Smooth muscle cell (in vitro differentiated cells): ENCODE results near the gene GPI. TPM values are rescaled to one million over a fixed set of nuclear protein-coding genes. Genes with fewer than 3 reads are reported as not detected.
A peak's percentile ranks its signal among the peaks of the same experiment; 100 is the strongest.

Source experiments
- DNase-seq: peaks from one replicate; lab custom pipeline; 2025; ENCODE audit not compliant: unreplicated experiment; lab: John Stamatoyannopoulos, UW
- H2AFZ ChIP-seq: fragments of 200-600 bp; sonication (generic); 2 replicates; pipeline ENCODE4 v1.6.0; 2016; ENCODE audit warnings: antibody characterized with exemption, low read depth, mild to moderate bottlenecking
- H3F3A ChIP-seq: fragments of 200-600 bp; sonication (generic); 2 replicates; pipeline ENCODE4 v1.6.0; 2017; ENCODE audit warnings: antibody characterized with exemption, low read depth
- H3K27ac ChIP-seq: fragments of 200-600 bp; sonication (generic); 2 replicates; pipeline ENCODE4 v1.5.1; 2016; ENCODE audit warnings: low read depth, mild to moderate bottlenecking
- H3K27me3 ChIP-seq: fragments of 200-600 bp; sonication (generic); 2 replicates; pipeline ENCODE4 v1.6.1; 2016; ENCODE audit warnings: low read depth, mild to moderate bottlenecking
- H3K36me3 ChIP-seq: fragments of 200-600 bp; sonication (generic); 2 replicates; pipeline ENCODE4 v1.5.1; 2016; ENCODE audit warnings: low read depth
- H3K4me1 ChIP-seq: fragments of 200-600 bp; sonication (generic); 2 replicates; pipeline ENCODE4 v1.5.1; 2016; ENCODE audit warnings: low read depth
- H3K4me2 ChIP-seq: fragments of 200-600 bp; sonication (generic); 2 replicates; pipeline ENCODE4 v1.6.0; 2016; ENCODE audit warnings: mild to moderate bottlenecking
- H3K4me3 ChIP-seq: fragments of 200-600 bp; sonication (generic); 2 replicates; pipeline ENCODE4 v1.5.1; 2016; ENCODE audit warnings: mild to moderate bottlenecking
- H3K79me2 ChIP-seq: fragments of 200-600 bp; sonication (generic); 2 replicates; pipeline ENCODE4 v1.6.0; 2016; ENCODE audit warnings: low read depth, mild to moderate bottlenecking
- H3K9ac ChIP-seq: fragments of 200-600 bp; sonication (generic); 2 replicates; pipeline ENCODE4 v1.6.0; 2016; ENCODE audit warnings: low read depth
- H3K9me3 ChIP-seq: fragments of 200-600 bp; sonication (generic); replicated peaks from 2 replicates; pipeline ENCODE4 v1.5.1; 2016; ENCODE audit warnings: low read depth
- H4K20me1 ChIP-seq: fragments of 200-600 bp; sonication (generic); 2 replicates; pipeline ENCODE4 v1.6.0; 2016; ENCODE audit warnings: low read depth
- WGBS: methylation state at CpG from one replicate; pipeline ENCODE4 v1.1.7; 2016; ENCODE audit warnings: low lambda C conversion rate; 5-methylcytosine and 5-hydroxymethylcytosine counted together
- polyA plus RNA-seq: library from polyadenylated mRNA; unstranded; fragments of >200 nt; fragmentation: Nextera tagmentation; extraction: Ambion mirVana; gene quantifications from 2 replicates; pipeline ENCODE4 v1.2.1, GENCODE V29; 2016
- total RNA-seq: library from RNA; depleted of rRNA; stranded (reverse); fragments of >200 nt; gene quantifications from 2 replicates; pipeline ENCODE4 v1.2.3, GENCODE V29; 2014
- TF ChIP-seq, protein P1 (sequence below): fragments of 200-600 bp; sonication (generic); IDR thresholded peaks from 2 replicates; pipeline ENCODE4 v1.5.1; 2017; ENCODE audit warnings: borderline replicate concordance, mild to moderate bottlenecking, antibody characterized with exemption; ENCODE audit not compliant: insufficient read depth, poor library complexity, severe bottlenecking

GPI gene
- total and polyA plus RNA-seq, 2 experiments from 2014 or later: 132 to 233 TPM

DNA sequence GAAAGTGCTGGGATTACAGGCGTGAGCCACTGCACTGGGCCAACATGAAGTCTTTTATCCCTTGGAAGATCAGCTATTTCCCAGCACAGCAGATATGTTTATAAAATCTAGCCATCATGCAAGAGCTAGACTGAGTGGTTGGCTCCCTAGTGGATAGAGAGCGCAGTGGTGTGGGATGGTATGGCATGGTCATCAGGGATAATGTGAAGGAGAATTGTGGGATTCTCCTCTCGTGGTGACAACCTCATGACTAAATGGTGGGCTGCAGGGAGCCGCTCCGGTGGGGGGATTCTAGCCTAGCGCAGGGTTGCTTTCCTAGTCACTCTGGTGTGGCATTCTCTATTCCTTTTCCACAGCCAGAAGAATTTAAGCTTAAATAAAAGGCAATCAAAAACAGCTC, 43.3 kb upstream of the GPI start:
- no peak overlapping the region for H2AFZ ChIP-seq
- no peak overlapping the region for H3K4me3 ChIP-seq
- H3K4me2 ChIP-seq: no peak overlapping the region
- no peaks in the 10 kb centered on the region for H3F3A ChIP-seq
- H3K4me1 ChIP-seq: peaks cover 13% of the 10 kb centered on the region
- TF ChIP-seq, protein P1, sequence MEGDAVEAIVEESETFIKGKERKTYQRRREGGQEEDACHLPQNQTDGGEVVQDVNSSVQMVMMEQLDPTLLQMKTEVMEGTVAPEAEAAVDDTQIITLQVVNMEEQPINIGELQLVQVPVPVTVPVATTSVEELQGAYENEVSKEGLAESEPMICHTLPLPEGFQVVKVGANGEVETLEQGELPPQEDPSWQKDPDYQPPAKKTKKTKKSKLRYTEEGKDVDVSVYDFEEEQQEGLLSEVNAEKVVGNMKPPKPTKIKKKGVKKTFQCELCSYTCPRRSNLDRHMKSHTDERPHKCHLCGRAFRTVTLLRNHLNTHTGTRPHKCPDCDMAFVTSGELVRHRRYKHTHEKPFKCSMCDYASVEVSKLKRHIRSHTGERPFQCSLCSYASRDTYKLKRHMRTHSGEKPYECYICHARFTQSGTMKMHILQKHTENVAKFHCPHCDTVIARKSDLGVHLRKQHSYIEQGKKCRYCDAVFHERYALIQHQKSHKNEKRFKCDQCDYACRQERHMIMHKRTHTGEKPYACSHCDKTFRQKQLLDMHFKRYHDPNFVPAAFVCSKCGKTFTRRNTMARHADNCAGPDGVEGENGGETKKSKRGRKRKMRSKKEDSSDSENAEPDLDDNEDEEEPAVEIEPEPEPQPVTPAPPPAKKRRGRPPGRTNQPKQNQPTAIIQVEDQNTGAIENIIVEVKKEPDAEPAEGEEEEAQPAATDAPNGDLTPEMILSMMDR: no peak
- no peak overlapping the region for H3K9ac ChIP-seq
- H3K79me2 ChIP-seq: peaks cover 12% of the 10 kb centered on the region
- 98% methylated on average over 6 of the region's 6 CpGs for WGBS
- H3K9me3 ChIP-seq: no peaks in the 10 kb centered on the region
- no peaks in the 10 kb centered on the region for H3K27me3 ChIP-seq
- DNase-seq: no peak
- no peak overlapping the region for H3K27ac ChIP-seq
- no peaks in the 10 kb centered on the region for H3K36me3 ChIP-seq
- H4K20me1 ChIP-seq: peaks cover 27% of the 10 kb centered on the region

DNA sequence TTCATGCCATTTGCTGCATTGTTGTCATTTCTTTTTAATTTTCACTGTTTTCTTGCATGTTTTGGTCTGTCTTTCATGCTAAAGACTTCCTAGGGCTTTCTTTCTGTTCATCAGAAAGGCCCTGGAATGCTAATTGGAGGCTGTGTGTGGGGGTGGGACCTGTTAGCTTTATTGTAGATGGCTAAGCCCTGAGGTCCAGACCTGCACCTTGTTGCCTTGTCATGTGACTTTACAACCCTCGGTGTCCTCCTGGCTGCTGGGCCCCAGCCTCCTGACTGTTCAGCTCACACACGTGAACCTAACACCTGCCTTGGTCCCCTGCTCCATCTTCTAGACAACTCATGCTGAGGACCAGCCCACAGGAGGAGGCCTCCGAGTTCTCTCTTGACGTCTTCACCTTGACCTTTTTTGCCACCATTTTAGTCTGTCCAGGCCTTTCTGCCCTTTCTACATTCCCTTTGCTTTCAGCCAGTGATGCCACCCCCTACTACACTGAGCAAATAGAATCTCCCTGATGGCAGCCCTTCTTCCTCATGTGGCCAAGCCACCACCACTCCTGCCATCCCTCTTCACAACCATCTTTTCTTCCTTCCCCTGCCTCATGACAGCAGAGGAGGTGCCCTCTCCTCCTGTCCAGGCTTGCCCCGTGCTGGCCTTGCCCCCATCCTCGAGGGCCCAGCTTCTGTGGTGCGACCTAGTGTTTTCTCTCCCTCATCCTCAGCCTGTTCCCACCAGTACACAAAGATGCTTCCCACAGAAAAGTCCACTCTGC, 41.4 kb upstream of the GPI start:
- Histone ChIP-seq H3K4me3 (no peak overlapping the region), H3F3A (no peaks in the 10 kb centered on the region), H4K20me1 (peaks cover 9% of the 10 kb centered on the region), H3K27ac (no peak overlapping the region), H3K27me3 (no peaks in the 10 kb centered on the region), H3K36me3 (peaks cover 4% of the 10 kb centered on the region), H3K4me2 (no peak overlapping the region), H3K79me2 (no peaks in the 10 kb centered on the region), H2AFZ (no peak overlapping the region), H3K9ac (no peak overlapping the region), H3K9me3 (no peaks in the 10 kb centered on the region), H3K4me1 (no peaks in the 10 kb centered on the region)
- TF ChIP-seq, protein P1: no peak
- DNase-seq: no peak
- 87% methylated on average over 7 of the region's 7 CpGs for WGBS

GRCh38 chr19:34324320-34324719, 40.7 kb upstream of the GPI start:
- Histone ChIP-seq H3K4me2 (no peak overlapping the region), H3K4me1 (no peaks in the 10 kb centered on the region), H3K79me2 (no peaks in the 10 kb centered on the region), H4K20me1 (peaks cover 2% of the 10 kb centered on the region), H3K9ac (no peak overlapping the region), H2AFZ (no peak overlapping the region), H3K27ac (no peak overlapping the region), H3K27me3 (no peaks in the 10 kb centered on the region), H3K4me3 (no peak overlapping the region), H3F3A (no peaks in the 10 kb centered on the region), H3K36me3 (peaks cover 4% of the 10 kb centered on the region), H3K9me3 (no peaks in the 10 kb centered on the region)
- TF ChIP-seq, protein P1: no peak
- no peak for DNase-seq
- 93% methylated on average over 3 of the region's 3 CpGs for WGBS

- no peaks in the 10 kb centered on the region for H3K27me3 ChIP-seq
- no peaks in the 10 kb centered on the region for H3K4me1 ChIP-seq
- peak overlapping the region; percentile 60 for H3K27ac ChIP-seq
- DNase-seq: no peak
- H3K4me2 ChIP-seq: no peak overlapping the region
- H3F3A ChIP-seq: no peaks in the 10 kb centered on the region
- H3K79me2 ChIP-seq: no peaks in the 10 kb centered on the region
- H3K4me3 ChIP-seq: no peak overlapping the region
- H4K20me1 ChIP-seq: no peaks in the 10 kb centered on the region
- no peak overlapping the region for H2AFZ ChIP-seq
- H3K9ac ChIP-seq: no peak overlapping the region
- H3K9me3 ChIP-seq: no peaks in the 10 kb centered on the region
- WGBS: 98% methylated on average over 4 of the region's 4 CpGs
- TF ChIP-seq, protein P1: no peak
- H3K36me3 ChIP-seq: peaks cover 4% of the 10 kb centered on the region
Observed at GRCh38 chr19:34325181-34325580, 39.8 kb upstream of the GPI start.
